ENCODE measurements around the gene DARS2. TPM values are rescaled to one million over a fixed set of nuclear protein-coding genes. Genes with fewer than 3 reads are reported as not detected.
"Not testable (repeated sequence)": the region's sequence is repeated elsewhere in the genome, so short reads cannot be mapped to it uniquely, and the experiment has no call there.

Gene DARS2, protein sequence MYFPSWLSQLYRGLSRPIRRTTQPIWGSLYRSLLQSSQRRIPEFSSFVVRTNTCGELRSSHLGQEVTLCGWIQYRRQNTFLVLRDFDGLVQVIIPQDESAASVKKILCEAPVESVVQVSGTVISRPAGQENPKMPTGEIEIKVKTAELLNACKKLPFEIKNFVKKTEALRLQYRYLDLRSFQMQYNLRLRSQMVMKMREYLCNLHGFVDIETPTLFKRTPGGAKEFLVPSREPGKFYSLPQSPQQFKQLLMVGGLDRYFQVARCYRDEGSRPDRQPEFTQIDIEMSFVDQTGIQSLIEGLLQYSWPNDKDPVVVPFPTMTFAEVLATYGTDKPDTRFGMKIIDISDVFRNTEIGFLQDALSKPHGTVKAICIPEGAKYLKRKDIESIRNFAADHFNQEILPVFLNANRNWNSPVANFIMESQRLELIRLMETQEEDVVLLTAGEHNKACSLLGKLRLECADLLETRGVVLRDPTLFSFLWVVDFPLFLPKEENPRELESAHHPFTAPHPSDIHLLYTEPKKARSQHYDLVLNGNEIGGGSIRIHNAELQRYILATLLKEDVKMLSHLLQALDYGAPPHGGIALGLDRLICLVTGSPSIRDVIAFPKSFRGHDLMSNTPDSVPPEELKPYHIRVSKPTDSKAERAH
- 10 to 100 TPM in 11 of 12 donors, not detected in 1; 12.2 to 16.9 (median 14.8) TPM for polyA plus RNA-seq (ENCODE audit: insufficient read length in 12 of 12)
- long read RNA-seq, donor 1, partial matches to known transcripts = 0 of 1 reads
- long read RNA-seq, donor 1, other reads (novel, unspliced or antisense) = 0 of 1 reads
- long read RNA-seq, donor 2, partial matches to known transcripts = 0 of 3 reads
- long read RNA-seq, donor 2, other reads (novel, unspliced or antisense) = 0 of 3 reads
- long read RNA-seq, donor 3, partial matches to known transcripts = 0 of 3 reads
- long read RNA-seq, donor 3, other reads (novel, unspliced or antisense) = 0 of 3 reads
- long read RNA-seq, donor 4, partial matches to known transcripts = 0 of 1 reads
- long read RNA-seq, donor 4, other reads (novel, unspliced or antisense) = 0 of 1 reads
- long read RNA-seq, donor 5, partial matches to known transcripts = 0 of 3 reads
- long read RNA-seq, donor 5, other reads (novel, unspliced or antisense) = 0 of 3 reads
- long read RNA-seq, donor 6 = 0 reads
- long read RNA-seq, donor 7, partial matches to known transcripts = 110 of 516 reads
- long read RNA-seq, donor 7, other reads (novel, unspliced or antisense) = 405 of 516 reads
- long read RNA-seq, donor 8, partial matches to known transcripts = 610 of 1,076 reads
- long read RNA-seq, donor 8, other reads (novel, unspliced or antisense) = 465 of 1,076 reads
- long read RNA-seq, donor 9, partial matches to known transcripts = 634 of 1,047 reads
- long read RNA-seq, donor 9, other reads (novel, unspliced or antisense) = 413 of 1,047 reads
- long read RNA-seq, donor 10, partial matches to known transcripts = 0 of 2 reads
- long read RNA-seq, donor 10, other reads (novel, unspliced or antisense) = 0 of 2 reads
- long read RNA-seq, donor 11, partial matches to known transcripts = 0 of 2 reads
- long read RNA-seq, donor 11, other reads (novel, unspliced or antisense) = 0 of 2 reads

DNA sequence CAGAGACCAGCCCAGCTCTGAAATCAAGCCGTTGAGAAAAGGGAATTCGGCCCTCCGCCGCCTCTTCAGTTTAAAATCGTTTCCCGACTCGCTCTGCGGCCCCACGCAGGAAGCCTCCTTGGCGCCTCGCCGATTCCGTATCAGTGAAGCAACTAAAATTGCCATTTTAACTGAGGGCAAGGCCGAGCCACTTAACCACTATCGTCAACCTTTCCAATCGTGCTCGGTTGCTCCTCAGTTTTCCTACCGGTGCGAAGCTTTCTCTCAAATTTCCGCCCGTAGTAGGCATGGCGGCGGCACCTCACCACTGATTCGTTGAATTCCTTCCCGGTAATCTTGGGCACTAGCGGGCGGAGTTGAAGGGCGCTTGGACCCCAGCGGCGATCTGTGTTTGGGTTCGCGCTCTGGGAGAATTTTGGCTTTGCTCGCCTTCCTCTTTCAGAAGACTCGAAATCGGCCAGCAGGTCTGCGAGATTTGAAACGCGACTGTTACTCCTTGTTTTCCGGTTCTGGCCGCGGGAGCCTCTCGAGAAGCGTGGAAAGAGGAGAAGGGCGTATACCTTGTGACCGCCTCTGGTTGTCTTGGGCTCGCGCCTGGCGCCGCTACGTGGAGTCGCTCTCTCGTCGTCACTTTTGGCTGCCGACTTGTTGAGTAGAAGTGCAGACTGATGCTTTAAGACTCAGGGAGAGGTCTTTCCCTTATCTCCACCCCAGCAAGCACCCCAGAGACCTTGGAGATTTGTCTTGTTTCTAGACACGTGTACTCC, at the start of gene DARS2, which contains the start of gene CENPL:
DARS2 (plus strand) TSS at position 359 of the 767 bp plus-strand sequence. CDS start 557 bp downstream, outside the sequence.
CENPL (minus strand) TSS at position 569 of the 767 bp plus-strand sequence. CDS start 13,584 bp downstream, outside the sequence.
- peak; percentile 99 for DNase-seq

DNA sequence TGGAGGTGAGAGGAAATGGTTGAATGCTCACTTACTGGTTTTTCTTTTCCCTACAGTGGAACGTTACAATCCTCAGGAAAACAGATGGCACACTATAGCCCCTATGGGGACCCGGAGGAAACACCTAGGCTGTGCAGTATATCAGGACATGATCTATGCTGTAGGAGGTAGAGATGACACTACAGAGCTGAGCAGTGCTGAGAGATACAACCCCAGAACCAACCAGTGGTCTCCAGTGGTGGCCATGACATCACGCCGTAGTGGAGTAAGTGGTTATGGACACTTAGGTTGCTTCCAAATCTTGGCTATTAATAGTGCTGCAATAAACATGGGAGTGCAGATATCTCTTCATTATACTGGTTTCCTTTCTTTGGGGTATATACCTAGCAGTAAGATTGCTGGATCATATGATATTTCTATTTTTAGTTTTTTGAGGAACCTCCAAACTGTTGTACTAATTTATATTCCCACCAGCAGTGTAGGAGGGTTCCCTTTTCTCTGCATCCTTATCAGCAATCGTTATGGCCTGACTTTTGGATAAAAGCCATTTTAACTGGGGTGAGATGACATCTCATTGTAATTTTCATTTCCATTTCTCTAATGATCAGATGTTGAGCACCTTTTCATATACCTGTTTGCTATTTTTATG, 48.8 kb upstream of the DARS2 start:
- DNase-seq = no peak

DNA sequence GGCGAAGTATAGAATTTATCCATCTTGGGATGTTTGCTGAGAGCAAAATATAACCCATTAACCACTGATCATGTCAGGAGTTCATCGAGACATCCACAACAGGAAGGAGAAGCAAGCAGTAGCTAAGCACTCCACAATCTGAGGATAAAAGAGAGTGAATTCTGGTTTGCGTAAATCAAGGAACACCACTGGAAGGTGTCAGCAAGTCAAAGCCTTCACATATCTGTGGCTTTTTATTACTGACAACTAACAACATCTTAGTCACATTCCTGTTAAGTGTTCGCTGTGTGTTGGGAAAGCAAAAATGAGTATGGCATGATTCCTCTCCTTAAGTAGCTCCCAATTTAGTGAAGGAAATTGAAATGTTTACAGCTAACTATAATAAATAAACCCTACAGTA, 44.5 kb upstream of the DARS2 start:
- DNase-seq = no peak

DNA sequence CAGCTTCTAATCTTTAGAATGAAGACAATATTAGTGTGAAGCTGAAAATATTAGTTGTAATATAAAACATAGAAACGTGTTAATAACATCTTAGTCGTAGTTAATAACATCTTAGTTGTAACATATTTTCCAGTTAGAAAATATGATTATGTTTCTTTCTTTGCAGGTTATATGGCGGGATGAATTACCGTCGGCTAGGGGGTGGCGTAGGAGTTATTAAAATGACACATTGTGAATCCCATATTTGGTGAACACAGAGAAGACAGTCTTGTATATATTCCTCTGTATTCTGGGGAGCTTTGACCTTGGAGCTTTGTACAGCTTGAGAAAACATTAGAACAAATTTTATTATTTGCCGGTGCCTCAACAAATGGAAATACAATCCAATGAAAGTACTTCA, 39.5 kb upstream of the DARS2 start:
- no peak for DNase-seq

DNA sequence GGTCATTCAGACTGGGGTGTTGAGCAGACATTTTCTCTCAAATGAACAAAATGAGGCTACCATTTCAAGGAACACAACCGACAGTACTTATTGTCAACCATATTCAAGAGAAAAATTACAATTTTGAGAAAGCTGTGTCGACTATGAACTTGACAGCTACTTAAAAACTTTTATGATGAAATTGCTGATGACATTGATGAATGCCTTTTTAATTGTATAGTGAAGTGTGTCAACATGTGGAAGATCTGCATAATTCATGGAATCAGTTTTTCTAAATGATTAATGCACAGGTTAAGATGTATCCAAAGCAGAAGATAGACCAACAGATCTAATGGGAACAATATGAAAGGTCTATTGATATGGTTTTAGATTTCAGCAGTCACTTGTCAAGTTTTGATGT, 34.6 kb upstream of the DARS2 start:
- no peak for DNase-seq

DNA sequence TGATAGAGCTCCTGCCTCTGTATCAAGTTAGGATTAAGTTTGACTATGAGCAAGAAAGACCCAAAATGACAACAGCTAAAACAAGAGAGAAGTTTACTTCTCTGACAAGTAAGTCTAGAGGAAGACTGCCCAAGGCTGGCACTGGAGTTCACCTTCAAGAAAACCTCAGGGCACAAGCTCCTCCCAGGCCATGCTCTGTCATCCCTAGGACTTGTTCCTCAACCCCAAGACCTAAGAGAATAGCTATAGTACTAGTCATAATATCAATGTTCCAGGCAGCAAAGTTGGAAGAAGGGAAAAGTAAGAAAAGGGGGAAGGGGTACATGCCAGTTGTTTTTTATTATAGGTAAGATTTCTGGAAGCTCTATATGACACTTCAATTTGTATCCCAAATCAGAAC, 26.4 kb upstream of the DARS2 start:
- DNase-seq = no peak

DNA sequence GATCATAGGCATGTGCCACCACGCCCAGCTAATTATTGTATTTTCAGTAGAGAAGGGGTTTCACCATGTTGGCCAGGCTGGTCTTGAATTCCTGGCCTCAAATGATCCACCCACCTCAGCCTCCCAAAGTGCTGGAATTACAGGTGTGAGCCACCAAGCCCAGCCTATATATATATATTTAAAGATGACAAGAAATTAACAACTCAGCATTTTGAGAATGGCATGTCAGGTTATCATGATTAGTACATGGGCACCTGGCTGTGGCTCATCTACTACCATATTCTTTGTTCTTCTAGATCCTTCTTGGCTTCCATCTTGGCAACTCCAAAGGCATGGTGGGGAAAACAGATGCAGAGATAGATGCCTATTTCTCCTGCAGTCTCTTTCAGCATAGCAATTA, 24.5 kb upstream of the DARS2 start:
- DNase-seq = not testable (repeated sequence)

DNA sequence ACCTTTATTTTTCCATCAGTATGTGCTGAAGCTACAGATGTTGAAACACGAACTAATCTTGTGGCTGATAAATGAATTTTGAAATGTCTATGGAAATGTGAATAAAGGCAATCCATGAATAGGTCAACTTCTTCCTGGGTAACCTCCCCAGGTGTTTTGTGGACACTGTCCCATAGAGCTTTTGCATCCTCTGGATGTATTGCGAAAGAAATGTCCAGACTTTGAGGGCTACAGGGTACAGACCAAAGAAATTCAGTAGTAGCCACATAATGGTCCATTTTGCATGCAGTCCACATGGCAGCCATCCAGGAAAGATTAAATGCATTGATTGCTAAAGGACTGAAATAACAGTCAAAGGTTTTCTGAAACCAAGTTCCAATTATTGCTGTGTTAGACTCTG, 21.5 kb upstream of the DARS2 start:
- DNase-seq = no peak

DNA sequence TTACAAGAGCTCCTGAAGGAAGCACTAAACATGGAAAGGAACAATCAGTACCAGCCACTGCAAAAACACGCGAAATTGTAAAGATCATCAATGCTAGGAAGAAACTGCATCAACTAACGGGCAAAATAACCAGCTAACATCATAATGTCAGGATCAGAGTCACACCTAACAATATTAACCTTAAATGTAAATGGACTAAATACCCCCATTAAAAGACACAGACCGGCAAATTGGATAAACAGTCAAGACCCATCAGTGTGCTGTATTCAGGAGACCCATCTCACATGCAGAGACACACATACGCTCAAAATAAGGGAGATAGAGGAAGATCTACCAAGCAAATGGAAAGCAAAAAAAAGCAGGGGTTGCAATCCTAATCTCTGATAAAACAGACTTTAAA, 10.8 kb upstream of the DARS2 start:
- DNase-seq = not testable (repeated sequence)

DNA sequence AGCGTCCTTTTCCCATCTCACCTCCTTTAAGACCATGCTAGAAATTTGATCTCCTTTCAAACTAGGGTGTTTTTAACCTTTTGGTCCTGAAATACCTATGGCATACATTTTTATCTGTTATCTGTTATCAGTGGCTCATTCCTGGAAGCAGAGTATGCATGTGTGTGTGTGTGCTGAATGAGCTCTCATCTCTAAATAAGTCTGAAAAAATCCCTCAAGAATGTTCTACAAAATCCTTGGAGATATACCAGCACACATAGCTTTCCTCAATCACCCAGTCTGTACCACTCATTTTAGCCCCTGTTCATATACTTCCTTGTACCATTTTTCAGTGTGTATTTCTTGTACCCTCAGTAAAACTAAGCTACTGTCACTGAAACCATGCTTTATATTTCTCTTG, 6.0 kb upstream of the DARS2 start:
- no peak for DNase-seq

DNA sequence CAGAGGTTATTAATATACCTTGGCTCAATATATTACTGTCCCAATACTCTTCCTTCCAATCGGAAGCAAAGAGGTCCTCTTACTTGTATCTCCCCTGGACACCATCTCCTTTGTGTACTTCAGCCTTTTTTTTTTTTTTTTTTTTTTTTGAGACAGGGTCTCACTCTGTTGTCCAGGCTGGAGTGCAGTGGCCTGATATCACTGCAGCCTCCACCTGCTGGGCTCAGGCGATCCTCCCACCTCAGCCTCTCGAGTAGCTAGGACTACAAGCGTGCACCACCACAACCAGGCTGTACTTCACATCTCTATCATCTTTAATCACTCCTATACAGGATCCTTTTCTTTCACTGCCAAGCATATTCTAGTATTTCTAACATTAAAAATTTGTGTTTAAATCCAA, 2.8 kb upstream of the DARS2 start:
- no peak for DNase-seq

DNA sequence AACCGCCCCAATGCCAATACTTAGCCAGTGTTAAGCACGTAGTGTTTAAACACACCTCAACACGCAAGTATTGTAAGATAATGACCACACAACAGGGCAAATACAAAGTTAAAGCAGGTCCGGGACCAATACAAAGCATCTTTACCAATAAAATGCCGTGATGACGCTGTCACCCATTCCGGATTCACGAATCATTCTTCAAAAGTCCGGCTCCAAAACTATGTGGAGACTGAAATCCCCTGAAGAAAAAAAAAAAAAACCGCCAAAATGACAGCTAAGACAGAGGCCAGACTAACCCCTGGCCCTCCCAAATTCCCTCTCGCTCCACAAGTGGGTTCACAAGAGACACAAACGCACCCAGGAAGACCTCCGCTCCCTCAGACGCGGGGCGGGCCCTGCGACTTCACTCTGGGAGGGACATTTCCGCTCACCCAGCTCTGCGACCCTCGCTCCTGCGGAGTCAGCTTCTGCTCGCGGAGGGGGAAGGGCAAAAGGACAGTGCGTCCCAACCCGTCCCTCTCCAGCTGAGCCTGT, 625 bp upstream of the DARS2 start:
- peak; percentile 1 for DNase-seq

DNA sequence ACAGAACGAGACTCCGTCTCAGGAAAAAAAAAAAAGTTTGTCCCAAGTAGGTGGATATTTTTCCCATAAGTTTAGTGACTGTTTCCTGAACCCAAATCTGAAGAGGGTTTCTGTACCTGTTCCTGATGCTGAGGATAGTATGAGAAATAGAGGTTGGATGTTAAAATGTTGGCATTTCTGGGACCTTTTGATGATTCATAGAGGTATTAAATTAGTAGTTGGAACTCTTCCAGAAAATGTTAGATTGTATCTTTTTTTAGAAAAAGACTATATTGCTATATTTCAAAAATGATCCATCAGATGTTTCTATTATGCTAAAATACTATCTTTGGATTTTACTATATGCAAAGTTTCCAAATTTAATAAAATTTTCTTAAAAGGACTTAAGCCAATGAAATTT, 3.1 kb downstream of the DARS2 start:
- no peak for DNase-seq

DNA sequence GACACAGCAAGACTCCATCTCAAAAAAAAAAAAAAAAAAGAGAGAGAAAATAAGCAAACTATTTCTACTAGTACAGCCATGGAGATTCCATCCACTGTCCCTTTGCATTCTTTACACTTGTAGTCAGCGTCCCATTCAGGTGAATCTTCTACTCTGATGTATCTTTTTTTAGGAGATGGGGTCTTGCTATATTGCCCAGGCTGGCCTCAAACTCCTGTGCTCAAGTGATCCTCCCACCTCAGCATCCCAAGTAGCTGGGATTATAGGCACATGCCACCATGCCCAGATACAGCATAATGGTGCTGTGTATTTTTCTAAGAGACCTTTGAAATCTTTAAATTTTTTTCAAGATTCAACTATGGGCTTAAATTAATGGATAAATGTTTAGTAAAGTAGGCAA, 8.3 kb downstream of the DARS2 start:
- no peak for DNase-seq

DNA sequence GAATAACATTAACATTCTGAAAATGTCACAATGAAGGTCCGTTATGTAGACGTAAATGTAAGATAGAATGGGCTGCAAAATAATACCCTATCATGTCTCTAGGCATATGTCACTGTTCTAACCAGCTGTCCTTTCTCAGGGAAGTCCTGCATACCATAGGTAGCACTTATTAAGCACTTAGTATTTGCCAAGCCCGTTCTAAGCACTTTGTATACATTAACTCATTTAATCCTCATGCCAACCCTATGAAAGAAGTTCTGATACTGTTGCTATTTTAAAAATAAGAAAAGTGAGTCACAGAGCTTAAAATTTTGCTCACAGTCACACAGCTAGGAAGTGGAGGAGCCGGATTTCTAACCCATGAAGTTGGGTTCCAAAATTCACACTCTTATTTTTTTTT, 27.6 kb downstream of the DARS2 start:
- no peak for DNase-seq

DNA sequence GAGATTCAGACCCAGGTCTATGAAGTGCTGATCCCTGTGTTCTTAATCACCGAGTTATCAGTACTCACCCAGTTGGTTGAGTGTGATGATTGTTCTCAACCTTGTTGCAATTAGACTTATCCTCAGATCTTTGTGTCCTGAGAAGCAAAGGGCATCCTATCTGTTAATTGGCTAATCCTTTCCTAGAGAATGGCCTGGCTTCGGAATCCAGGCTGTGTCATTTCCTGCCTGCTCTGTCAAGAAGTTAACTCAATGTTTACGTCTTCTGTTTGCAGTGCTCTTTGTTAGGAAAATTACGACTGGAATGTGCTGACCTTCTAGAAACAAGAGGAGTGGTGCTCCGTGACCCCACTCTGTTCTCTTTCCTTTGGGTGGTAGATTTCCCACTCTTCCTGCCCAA, 28.6 kb downstream of the DARS2 start:
- no peak for DNase-seq

DNA sequence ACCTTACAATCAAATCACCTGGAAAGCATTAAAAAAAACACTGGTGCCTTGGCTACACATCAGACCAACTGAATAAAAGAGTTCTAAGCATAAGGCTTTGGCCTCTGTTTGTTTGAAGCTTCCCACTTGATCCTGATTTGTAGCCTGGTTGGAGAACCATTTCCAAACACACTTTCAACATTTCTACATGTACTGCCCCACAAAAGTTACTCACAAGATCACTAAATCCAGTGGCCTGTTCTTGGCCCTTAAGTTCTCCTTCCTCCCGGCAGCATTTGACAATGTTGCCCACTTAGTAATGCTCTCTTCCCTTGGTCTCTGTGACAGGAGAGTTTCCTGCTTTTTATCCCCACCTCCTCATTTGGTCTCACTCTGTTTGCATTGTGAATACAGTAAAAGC, 31.5 kb downstream of the DARS2 start:
- DNase-seq = no peak

DNA sequence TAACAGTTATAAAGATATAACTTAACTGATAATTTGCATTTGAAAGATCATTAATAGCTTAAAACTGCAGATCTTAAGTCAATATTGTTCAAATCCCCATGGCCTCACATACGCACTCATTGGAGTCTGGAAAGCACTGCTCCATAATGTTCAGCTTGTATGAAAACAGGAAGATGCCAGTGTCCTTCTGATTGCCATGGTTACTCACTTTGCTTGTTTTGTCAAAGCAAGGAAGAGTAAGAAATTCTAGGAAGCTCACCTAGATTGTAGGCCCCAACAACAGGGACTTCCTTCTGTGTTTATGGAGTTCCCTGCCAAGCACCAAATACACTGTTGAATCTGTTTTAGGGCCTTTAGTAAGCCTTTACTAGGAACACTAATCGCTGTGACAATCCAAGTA, 32.4 kb downstream of the DARS2 start:
- no peak for DNase-seq

DNA sequence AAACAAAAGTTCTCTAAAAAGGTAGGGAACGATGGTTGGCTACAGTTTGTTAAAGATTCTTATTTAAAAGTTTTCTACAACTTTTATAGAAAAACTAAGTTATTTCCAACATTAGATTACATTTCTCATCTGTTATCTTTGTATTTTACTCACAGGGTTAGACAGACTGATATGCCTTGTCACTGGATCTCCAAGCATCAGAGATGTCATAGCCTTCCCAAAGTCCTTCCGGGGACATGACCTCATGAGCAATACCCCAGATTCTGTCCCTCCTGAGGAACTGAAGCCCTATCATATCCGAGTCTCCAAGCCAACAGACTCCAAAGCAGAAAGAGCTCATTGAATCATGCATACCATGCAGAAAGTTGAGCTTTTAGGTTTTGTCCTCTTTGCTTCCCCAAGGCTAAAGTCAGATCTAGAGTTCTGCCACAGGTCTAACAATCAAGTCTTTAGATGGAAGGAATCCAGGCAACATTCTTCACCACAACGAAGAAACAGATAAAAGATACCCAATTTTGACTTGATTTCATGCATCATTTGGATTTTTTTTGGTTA, 33.0 kb downstream of the DARS2 start:
- DNase-seq = no peak

All from muscle of arm (tissue), 14 donors.